Neural cell (in vitro differentiated cells): ENCODE results near the gene MRPL32. TPM values are rescaled to one million over a fixed set of nuclear protein-coding genes. Genes with fewer than 3 reads are reported as not detected.

Experiments used
- H2AFZ ChIP-seq: fragments of 200-600, 300-800 bp; sonication (generic), shearing (Covaris generic); 2 replicates; pipeline ENCODE4 v1.6.0; 2014; ENCODE audit warnings: low read depth, mild to moderate bottlenecking, antibody characterized with exemption, low read length, moderate library complexity
- H3F3A ChIP-seq: fragments of 200-600 bp; shearing (Covaris generic); 2 replicates; pipeline ENCODE4 v1.6.1; 2016; ENCODE audit warnings: mild to moderate bottlenecking, moderate library complexity, mixed read lengths, antibody characterized with exemption, low read length; ENCODE audit not compliant: insufficient read depth, poor library complexity, severe bottlenecking
- H3K27ac ChIP-seq: fragments of 200-600, 300-800 bp; sonication (generic), shearing (Covaris generic); 2 replicates; pipeline ENCODE4 v1.5.1; 2014; ENCODE audit warnings: mild to moderate bottlenecking, low read length, moderate library complexity
- H3K27me3 ChIP-seq: fragments of 300-800, 200-600 bp; sonication (generic), shearing (Covaris generic); 2 replicates; pipeline ENCODE4 v1.6.0; 2014; ENCODE audit warnings: mild to moderate bottlenecking, low read depth, low read length, moderate library complexity; ENCODE audit not compliant: insufficient read depth
- H3K36me3 ChIP-seq: fragments of 300-800, 200-600 bp; sonication (generic), shearing (Covaris generic); 2 replicates; pipeline ENCODE4 v1.5.1; 2014; ENCODE audit warnings: mild to moderate bottlenecking, antibody characterized with exemption, low read length, moderate library complexity; ENCODE audit not compliant: insufficient read depth
- H3K4me2 ChIP-seq: fragments of 300-800, 200-600 bp; sonication (generic), shearing (Covaris generic); 2 replicates; pipeline ENCODE4 v1.6.0; 2014; ENCODE audit warnings: mild to moderate bottlenecking, low read length
- H3K4me3 ChIP-seq: fragments of 300-800, 200-600 bp; sonication (generic), shearing (Covaris generic); 2 replicates; pipeline ENCODE4 v1.5.1; 2014; ENCODE audit warnings: mild to moderate bottlenecking, low read length, moderate library complexity
- H3K79me2 ChIP-seq: fragments of 200-600 bp; shearing (Covaris generic); replicated peaks from 2 replicates; pipeline ENCODE4 v1.6.0; 2014; ENCODE audit warnings: mild to moderate bottlenecking, low read length, moderate library complexity; ENCODE audit not compliant: insufficient read depth
- H3K9ac ChIP-seq: fragments of 300-800, 200-600 bp; sonication (generic), shearing (Covaris generic); 2 replicates; pipeline ENCODE4 v1.6.1; 2016; ENCODE audit warnings: mild to moderate bottlenecking, low read length, mixed read lengths
- H3K9me2 ChIP-seq: fragments of 200-600 bp; shearing (Covaris generic); 2 replicates; pipeline ENCODE4 v1.6.1; 2016; ENCODE audit warnings: mild to moderate bottlenecking, low read length, mixed read lengths; ENCODE audit not compliant: insufficient read depth
- H3K9me3 ChIP-seq: fragments of 200-600, 300-800 bp; sonication (generic), shearing (Covaris generic); 2 replicates; pipeline ENCODE4 v1.6.1; 2016; ENCODE audit warnings: mild to moderate bottlenecking, mixed run types, low read length, moderate library complexity, mixed read lengths
- H4K20me1 ChIP-seq: fragments of 200-600 bp; shearing (Covaris generic); 2 replicates; pipeline ENCODE4 v1.6.1; 2016; ENCODE audit warnings: mild to moderate bottlenecking, mixed run types; ENCODE audit not compliant: insufficient read depth
- EP300 ChIP-seq: fragments of 450-650 bp; conservative IDR thresholded peaks from 2 replicates; pipeline ENCODE4 v1.6.1; 2014; ENCODE audit warnings: antibody characterized with exemption, mild to moderate bottlenecking, moderate library complexity; ENCODE audit not compliant: poor library complexity, severe bottlenecking
- EZH2 ChIP-seq: fragments of 200-600, 300-800 bp; shearing (Covaris generic), sonication (generic); IDR thresholded peaks from 2 replicates; pipeline ENCODE4 v1.6.1; 2014; ENCODE audit warnings: antibody characterized with exemption, low read length, borderline replicate concordance, mild to moderate bottlenecking; ENCODE audit not compliant: insufficient read depth, poor library complexity, severe bottlenecking
- MXI1 ChIP-seq: fragments of 450-650 bp; conservative IDR thresholded peaks from 2 replicates; pipeline ENCODE4 v1.6.1; 2014; ENCODE audit warnings: antibody characterized with exemption, mild to moderate bottlenecking; ENCODE audit not compliant: poor library complexity, severe bottlenecking
- POLR2AphosphoS5 ChIP-seq: IDR thresholded peaks from 2 replicates; pipeline ENCODE4 v1.6.1; 2012
- RAD21 ChIP-seq: fragments of 450-650 bp; conservative IDR thresholded peaks from 2 replicates; pipeline ENCODE4 v1.6.1; 2014; ENCODE audit warnings: antibody characterized with exemption, mild to moderate bottlenecking, moderate library complexity
- SMC3 ChIP-seq: fragments of 450-650 bp; conservative IDR thresholded peaks from 2 replicates; pipeline ENCODE4 v1.6.1; 2014; ENCODE audit warnings: antibody characterized with exemption, mild to moderate bottlenecking, moderate library complexity; ENCODE audit not compliant: poor library complexity
- TAF1 ChIP-seq: IDR thresholded peaks from 2 replicates; pipeline ENCODE4 v1.6.1; 2012; ENCODE audit warnings: low read depth
- polyA plus RNA-seq: library from polyadenylated mRNA; depleted of rRNA; stranded (reverse); fragments of >200 nt; gene quantifications from 2 replicates; pipeline ENCODE4 v1.2.3, GENCODE V29; 2014
- TF ChIP-seq, protein P1 (sequence below): IDR thresholded peaks from 2 replicates; pipeline ENCODE4 v1.6.1; 2012; ENCODE audit warnings: borderline replicate concordance
- TF ChIP-seq, protein P2 (sequence below): fragments of 450-650 bp; IDR thresholded peaks from 2 replicates; pipeline ENCODE4 v1.5.1; 2014; ENCODE audit warnings: antibody characterized with exemption, mild to moderate bottlenecking, moderate library complexity; ENCODE audit not compliant: poor library complexity, severe bottlenecking

The MRPL32 gene
- polyA plus RNA-seq, 1 donor from 2014 or later, result 193 TPM

DNA sequence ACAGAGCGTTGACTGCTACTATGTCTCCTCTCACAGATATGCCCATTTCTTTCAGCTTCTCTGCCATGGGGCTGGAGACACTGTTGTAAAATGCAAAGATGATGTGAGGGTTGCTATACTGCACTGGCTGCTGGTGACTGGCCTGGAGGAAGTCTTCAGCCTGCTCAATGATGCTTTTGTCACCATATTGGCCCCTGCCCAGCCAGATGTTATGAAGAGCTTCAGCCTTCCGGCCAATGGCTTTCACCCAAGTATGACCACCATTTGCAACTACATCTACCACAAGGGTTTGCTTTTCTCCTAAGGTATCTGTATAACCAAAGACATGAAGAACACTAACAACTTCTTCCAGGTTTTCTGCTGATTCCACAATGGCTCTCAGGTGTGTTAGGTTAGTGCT is 21.9 kb upstream of the MRPL32 start:
- Histone ChIP-seq H3K79me2 (peaks cover 12% of the 10 kb centered on the region), H3K4me3 (peak overlapping the region; percentile 71), H2AFZ (no peak overlapping the region), H3F3A (no peaks in the 10 kb centered on the region), H3K4me2 (peak overlapping the region; percentile 74), H3K9me2 (no peaks in the 10 kb centered on the region), H4K20me1 (no peaks in the 10 kb centered on the region), H3K9me3 (no peaks in the 10 kb centered on the region), H3K27ac (no peak overlapping the region), H3K9ac (no peak overlapping the region), H3K27me3 (no peaks in the 10 kb centered on the region), H3K36me3 (no peaks in the 10 kb centered on the region)
- no peak for TF ChIP-seq POLR2AphosphoS5
- no peak for TF ChIP-seq EZH2

DNA sequence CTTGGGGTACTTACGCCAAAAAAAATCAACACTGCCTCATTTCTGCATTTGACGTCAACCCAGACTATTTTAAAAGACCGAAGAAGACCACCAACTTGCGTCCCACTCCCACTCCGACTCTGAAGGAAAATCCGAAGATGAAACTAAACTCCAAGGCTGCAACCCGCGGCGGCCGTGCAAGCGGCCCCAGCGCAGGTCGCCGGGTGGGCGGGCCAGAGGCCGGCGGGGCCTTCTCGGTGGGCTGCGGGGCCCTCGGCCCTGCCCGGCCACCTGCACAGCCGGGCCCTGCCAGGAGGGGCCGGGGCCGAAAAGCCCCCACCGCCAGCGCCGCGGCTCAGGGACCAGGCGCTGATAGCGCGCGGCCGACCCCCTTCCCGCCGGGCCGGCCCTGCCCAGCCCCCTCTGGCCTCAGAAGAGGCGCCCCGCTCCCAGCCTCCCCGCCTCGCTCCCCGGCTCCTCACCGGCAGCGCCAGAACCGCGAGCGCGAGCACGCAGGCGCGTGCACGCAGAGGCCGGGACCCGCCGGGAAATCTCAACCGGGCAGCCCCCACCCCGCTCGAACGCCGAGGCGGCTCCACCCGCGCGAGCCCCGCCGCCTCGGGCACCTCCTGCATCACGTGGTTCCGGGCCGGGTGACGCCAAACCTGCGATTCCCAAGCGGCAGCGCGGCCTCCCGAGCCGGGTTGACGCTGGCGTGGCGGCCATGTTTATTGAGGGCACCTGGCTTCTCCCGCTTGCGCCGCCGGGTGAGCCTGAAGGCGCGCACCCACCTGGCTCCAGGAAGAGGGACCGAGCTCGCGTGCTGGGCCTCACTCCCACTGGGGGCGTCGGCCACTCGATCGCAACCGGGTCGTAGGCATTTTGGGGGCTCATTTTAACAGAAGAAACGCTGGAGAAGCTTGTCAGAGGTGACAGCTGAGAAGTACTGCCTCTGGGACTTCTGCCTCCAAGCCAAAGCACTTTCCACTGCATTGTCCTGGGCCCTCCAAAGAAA is 20.4 kb upstream of the MRPL32 start, which contains the start of gene C7orf25:
Gene C7orf25, minus strand, starts transcription at position 617 of the 994 bp plus-strand sequence. CDS start 1,170 bp downstream, outside the sequence.
- no peaks in the 10 kb centered on the region for H3K36me3 ChIP-seq
- no peaks in the 10 kb centered on the region for H3K9me3 ChIP-seq
- H3K27me3 ChIP-seq, result no peaks in the 10 kb centered on the region
- TF ChIP-seq, protein P1, sequence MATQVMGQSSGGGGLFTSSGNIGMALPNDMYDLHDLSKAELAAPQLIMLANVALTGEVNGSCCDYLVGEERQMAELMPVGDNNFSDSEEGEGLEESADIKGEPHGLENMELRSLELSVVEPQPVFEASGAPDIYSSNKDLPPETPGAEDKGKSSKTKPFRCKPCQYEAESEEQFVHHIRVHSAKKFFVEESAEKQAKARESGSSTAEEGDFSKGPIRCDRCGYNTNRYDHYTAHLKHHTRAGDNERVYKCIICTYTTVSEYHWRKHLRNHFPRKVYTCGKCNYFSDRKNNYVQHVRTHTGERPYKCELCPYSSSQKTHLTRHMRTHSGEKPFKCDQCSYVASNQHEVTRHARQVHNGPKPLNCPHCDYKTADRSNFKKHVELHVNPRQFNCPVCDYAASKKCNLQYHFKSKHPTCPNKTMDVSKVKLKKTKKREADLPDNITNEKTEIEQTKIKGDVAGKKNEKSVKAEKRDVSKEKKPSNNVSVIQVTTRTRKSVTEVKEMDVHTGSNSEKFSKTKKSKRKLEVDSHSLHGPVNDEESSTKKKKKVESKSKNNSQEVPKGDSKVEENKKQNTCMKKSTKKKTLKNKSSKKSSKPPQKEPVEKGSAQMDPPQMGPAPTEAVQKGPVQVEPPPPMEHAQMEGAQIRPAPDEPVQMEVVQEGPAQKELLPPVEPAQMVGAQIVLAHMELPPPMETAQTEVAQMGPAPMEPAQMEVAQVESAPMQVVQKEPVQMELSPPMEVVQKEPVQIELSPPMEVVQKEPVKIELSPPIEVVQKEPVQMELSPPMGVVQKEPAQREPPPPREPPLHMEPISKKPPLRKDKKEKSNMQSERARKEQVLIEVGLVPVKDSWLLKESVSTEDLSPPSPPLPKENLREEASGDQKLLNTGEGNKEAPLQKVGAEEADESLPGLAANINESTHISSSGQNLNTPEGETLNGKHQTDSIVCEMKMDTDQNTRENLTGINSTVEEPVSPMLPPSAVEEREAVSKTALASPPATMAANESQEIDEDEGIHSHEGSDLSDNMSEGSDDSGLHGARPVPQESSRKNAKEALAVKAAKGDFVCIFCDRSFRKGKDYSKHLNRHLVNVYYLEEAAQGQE, result no peak
- TF ChIP-seq, protein P2, sequence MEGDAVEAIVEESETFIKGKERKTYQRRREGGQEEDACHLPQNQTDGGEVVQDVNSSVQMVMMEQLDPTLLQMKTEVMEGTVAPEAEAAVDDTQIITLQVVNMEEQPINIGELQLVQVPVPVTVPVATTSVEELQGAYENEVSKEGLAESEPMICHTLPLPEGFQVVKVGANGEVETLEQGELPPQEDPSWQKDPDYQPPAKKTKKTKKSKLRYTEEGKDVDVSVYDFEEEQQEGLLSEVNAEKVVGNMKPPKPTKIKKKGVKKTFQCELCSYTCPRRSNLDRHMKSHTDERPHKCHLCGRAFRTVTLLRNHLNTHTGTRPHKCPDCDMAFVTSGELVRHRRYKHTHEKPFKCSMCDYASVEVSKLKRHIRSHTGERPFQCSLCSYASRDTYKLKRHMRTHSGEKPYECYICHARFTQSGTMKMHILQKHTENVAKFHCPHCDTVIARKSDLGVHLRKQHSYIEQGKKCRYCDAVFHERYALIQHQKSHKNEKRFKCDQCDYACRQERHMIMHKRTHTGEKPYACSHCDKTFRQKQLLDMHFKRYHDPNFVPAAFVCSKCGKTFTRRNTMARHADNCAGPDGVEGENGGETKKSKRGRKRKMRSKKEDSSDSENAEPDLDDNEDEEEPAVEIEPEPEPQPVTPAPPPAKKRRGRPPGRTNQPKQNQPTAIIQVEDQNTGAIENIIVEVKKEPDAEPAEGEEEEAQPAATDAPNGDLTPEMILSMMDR, result peak; percentile 56
- peak; percentile 52 for TF ChIP-seq SMC3
- no peak for TF ChIP-seq EZH2
- peak; percentile 28 for TF ChIP-seq RAD21
- TF ChIP-seq TAF1, result peak; percentile 49
- TF ChIP-seq POLR2AphosphoS5, result peak; percentile 73
- peak; percentile 49 for TF ChIP-seq EP300
- TF ChIP-seq MXI1, result peak; percentile 74
- peak within 1 kb of the TSS; percentile 29 for H3K27ac ChIP-seq
- peak within 1 kb of the TSS; percentile 71 for H3K4me3 ChIP-seq
- no peaks in the 10 kb centered on the region for H4K20me1 ChIP-seq
- peak within 1 kb of the TSS; percentile 66 for H2AFZ ChIP-seq
- H3F3A ChIP-seq, result no peaks in the 10 kb centered on the region
- peak within 1 kb of the TSS; percentile 74 for H3K4me2 ChIP-seq
- H3K9ac ChIP-seq, result peak within 1 kb of the TSS; percentile 72
- no peaks in the 10 kb centered on the region for H3K9me2 ChIP-seq
- H3K79me2 ChIP-seq, result peaks cover 12% of the 10 kb centered on the region
